NCI-H128 (cell line): Measurements from ENCODE around the gene ZNF429.
"Not testable (repeated sequence)": the region's sequence is repeated elsewhere in the genome, so short reads cannot be mapped to it uniquely, and the experiment has no call there.

ENCODE experiments used
- DNase-seq: peaks from one replicate; lab custom pipeline; 2025; ENCODE audit not compliant: unreplicated experiment; lab: John Stamatoyannopoulos, UW

ZNF429 gene

GRCh38 chr19:21588065-21588601 lies 82.7 kb downstream of the ZNF429 start:
- no peak for DNase-seq

DNA sequence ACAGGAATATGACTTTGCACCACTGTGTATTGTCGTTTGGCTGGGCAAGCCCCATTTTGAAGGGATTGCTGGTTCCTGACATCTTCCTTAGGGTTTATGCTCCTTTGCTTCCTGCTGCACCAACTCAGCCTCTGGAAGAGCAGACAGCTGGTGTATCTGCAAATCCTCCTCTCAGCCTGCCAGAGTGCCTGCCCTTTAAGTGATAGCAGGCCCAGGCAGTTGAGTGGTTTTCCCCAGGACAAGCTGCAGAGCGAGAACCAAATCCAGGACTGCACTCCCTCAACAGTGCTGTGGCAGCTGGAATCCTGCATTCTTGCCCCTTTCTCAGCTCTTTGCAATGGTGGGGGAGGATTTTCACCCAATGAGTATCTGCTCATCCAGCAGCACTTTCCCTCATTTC lies 85.5 kb downstream of the ZNF429 start:
- no peak for DNase-seq

DNA sequence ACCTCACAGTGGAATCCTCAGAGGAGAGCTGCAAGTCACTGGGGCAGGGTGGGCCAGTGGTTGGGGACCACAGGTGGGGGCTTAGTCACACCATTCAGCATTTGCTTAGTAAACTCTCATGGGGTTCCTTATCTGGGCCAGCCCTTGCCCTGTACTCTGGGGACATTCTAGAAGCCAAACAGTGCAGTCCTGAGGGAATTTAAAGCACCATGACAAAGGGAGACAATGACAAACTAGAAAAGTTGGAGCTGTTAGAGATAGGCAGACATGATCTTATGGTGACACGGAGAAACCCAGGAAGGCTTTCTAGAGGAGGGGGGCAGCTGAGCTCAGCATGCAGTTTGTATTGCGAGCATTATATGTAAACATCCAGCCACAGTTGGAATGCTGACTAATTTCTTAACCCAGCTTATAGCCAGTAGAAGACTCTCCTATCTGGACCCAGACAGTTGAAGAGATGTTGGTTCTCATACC lies 87.6 kb downstream of the ZNF429 start:
- no peak for DNase-seq

GRCh38 chr19:21593502-21593901 lies 88.1 kb downstream of the ZNF429 start:
- DNase-seq: no peak

DNA sequence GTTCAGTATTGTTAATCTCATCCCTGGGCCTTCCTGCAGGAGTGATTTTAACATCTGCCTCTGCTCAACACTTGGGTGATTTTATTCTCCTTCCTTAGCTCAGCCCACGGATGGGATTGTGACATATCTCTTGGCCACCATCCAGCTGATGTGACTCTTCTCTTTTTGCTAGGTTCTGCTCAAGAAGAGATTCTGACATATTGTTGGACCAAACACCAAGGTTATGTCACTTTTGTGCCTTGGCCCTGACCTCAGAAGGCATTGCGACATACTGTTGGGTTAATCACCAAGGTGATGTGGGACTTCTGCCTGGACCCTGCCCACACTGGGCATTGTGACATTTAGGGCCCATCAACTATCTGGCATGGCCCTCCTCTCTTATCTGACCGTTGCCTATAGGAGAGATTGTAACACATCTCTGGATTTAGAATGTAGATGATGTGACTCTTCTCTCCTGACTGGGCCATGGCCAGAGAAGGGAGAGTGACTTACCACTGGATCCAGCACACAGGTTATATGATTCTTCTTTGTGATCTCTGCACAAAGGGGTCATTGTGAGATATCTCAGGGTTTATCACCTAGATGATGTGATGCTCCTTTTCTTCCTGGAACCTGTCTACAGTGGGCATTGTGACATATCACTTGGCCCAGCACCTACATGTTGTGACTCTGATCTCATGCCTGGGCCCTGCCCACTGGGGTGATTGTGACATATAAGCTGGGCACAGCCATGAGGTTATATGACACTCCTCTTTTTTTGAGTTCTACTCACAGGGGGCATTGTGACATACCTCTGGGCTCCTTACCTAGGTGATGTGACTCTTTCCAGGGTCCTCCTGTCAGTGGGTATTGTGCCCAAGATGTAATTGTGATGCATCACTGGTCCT lies 88.8 kb downstream of the ZNF429 start:
- no peak for DNase-seq

DNA sequence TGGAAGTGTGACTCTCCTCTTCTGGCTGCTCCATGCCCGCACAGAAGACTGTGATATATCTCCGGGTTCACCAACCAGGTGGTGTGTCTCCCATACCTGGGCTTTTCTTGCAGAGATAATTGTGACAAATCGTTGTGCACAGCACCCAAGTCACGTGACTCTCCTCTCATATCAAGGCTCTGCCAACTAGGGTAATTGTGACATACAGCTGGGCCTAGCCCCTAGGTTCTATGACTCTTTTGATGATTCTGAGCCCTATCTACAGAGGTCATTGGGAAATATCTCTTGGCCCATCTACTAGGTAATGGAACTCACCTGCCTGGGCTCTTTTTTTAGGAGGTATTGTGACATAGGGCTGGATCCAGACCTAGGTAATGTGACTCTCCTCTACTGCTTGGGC lies 89.8 kb downstream of the ZNF429 start:
- DNase-seq: no peak

GRCh38 chr19:21602082-21602658 lies 96.8 kb downstream of the ZNF429 start:
- no peak for DNase-seq

- not testable (repeated sequence) for DNase-seq
These were observed 97.4 kb downstream of the ZNF429 start for GRCh38 chr19:21602659-21603430.

- no peak for DNase-seq
These were observed 98.2 kb downstream of the ZNF429 start for GRCh38 chr19:21603431-21604231.

DNA sequence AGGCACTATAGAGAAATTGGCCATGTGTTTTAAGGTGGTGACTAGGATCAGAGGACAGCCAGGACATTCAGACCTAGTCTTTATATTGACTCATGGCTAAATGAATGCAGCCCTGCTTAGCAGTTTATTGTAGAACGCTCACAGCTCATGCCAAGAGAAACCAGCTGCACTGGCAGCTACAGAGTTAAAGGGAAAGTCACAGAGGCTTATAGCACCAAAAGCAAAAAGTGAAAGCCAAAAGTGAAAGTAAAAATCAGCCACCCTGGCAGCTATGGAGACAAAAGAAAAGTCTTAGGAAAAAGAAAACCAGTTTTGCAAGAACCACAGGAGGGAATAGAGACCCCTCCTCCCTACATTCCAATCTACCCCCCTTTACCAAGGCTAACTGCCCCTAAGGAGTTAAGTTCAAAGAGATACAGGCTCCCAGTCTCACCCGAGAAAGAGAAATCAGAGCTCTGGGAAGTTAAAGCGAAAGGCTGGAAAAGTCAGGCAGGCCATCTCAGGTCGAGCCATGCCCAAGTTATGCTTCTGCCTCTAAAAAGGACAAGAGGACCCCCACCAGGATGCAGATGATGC lies 99.0 kb downstream of the ZNF429 start:
- no peak for DNase-seq
